ENCODE measurements around the gene MSANTD4.
A peak's percentile ranks its signal among the peaks of the same experiment; 100 is the strongest.
"Not testable (repeated sequence)": the region's sequence is repeated elsewhere in the genome, so short reads cannot be mapped to it uniquely, and the experiment has no call there.

MSANTD4 gene

DNA sequence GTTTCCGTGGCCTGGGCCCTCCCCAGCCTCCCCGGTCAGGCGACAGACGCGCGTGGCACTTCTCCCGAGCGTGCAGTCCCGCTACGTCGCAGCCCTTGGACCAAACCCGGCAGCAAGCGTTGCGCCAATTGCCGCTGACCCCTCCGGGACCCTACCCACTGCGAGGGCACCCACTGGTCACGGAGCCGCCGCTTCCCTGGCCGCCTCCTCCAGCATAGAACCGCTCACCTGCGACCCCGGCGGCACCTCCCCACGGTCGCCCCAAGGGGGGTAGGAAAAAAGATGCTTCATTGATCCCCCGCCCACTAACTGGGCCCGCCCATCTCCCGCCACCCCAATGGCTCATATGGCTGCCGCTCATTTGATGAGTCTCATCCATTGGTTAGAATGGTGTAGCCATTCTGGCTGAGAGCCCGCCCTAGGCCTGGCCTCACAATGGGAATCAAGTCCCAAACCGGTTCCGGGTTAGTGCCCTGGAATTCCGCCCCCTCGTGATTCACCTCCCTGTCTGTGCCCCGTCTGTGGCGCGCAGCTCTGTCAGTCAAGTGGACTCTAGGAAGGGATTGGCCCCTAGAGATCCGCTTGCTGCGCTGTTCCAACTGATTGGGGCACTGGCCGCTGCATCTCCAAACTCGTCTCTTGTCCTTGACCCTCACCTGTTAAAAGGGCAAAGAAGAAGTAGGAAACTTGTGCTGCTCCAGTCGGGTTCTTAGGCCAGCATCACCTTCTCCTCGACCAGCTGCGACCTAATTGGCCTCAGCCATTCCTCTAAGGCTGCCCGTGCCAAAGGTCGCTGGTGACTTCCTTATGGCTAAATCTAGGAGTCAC is at the start of gene MSANTD4:
TSS of gene MSANTD4 (minus strand) at position 274 of the 828 bp plus-strand sequence. CDS start 11,323 bp downstream, outside the sequence.
- peak; percentile 99 for DNase-seq

DNA sequence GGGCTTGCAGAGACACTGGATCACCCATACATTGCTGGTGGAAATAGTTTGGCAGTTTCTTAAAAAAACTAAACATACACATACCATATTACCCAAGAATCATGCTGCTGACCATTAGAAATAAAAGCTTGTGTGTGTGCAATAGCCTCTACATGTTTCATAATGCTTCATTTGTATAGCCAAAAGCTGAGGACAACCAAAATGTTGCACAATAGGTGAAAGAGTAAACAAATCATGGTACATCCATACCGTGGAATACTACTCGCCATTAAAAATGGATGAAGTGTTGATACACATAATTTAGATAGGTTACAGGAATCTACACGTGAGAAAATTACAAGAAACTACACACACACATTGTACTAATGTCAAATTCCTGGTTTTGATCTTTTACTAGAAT is 48.6 kb upstream of the MSANTD4 start:
- no peak for DNase-seq

DNA sequence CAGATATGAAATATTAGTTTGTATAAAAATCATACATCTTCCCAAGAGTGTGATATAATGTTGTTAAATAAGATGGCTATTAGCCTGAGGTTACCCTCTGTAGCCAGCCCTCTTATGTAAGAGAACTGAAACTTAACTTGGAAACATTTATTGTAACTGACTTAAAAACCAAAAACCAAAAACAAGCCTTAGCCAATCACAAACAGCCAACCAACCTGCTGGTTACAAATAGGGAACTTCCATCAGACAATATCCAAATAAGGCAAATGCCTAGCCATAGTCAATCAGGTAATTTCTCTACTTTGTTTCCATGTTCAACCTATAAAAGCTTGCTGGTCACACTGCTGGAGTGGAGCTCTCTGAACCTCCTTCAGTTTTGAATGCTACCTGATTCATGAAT is 41.0 kb upstream of the MSANTD4 start:
- no peak for DNase-seq

DNA sequence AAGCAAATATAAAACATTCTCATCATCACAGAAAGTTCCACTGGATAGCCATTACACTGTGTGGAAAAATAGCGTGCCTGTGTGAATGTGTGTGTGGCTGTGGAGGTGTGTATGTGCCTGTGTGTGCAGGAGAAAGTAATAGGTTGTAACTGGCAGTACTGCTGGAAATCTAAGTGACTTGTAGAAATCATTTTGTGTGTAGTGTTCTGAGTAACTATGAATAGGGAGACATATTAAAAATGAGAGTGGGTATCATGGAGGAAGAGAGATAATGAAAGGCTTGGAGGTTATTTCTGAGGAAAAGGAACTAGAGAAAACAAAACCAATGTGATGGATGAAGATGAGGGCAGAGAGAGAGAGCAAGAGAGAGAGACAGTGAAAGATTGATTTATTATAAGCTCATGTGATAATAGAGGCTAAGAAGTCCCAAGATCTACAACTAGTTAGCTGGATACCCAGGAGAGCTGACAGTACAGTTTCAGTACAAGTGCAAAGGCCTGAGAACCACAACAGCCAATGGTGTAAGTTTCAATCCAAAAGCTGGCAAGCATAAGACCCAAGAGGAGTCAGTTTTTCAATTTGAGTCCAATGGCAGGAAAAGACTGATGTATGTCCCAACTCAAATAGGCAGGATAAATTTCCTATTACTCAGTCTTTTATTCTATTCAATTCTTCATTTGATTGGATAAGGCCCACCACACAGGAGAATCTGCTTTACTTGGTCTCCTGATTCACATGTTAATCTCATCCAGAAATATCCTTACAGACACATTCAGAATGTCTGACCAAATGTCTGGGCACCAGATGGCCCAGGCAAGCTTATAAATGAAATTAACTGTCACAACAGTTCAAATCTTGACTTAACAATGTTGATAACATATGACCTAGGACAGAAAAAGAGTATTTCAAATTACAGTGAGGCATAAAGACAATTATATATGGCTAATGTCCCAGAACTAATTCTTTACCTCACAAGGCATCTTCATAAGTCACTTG is 40.2 kb upstream of the MSANTD4 start:
- DNase-seq = peak; percentile 34

DNA sequence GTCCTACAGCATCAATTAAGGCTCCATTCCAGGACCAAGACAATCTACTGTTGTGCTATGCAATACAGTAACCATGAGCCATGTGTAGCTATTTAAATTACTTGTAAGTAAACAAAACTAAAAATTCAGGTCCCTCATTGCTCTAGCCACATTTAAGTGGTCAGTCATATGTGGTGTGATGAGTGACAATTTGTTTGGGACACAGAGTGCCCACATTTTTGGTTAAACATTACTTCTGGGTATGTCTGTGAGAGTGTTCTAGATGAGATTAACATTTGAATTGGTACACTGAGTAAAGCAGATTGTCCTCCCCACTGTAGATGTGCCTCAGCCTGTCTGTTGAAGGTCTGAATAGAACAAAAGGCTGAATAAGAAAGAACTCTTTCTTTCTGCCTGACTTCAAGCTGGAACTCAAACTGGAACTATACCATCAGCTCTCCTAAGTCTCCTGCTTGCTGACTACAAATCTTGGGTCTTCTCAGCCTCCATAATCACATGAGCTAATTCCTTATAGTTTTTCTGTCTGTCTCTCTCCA is 39.3 kb upstream of the MSANTD4 start:
- no peak for DNase-seq

DNA sequence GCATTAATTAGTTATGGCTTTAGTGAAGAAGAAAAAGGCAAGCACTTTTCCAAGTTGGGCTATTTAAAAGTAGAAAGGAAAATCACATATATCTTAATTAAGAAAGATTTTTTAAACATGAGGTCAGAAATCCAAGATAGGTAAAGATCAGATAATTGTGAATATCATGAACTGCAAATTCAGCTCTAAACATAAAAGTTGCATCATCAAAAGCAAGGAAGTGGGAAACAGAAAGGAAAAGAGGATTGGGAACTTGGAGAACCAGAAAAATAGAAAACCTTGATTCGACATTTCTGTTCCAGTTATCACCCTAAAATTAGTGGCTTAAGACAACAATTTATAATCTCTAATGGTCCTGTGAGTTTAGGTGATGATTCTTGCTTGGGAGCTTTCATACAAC is 37.6 kb upstream of the MSANTD4 start:
- DNase-seq = no peak

DNA sequence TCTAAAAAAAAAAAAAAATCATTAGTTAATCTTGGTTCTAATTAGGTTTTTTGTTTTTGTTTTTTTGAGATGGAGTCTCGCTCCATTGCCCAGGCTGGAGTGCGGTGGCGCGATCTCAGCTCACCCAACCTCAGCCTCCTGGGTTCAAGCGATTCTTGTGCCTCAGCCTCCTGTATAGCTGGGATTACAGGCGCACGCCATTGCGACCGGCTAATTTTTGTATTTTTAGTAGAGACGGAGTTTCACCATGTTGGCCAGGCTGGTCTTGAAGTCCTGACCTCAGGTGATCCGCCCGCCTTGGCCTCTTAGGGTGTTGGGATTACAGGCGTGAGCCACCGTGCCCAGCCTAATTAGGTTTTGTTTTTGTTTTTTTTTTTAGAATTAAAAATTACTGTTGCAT is 36.3 kb upstream of the MSANTD4 start:
- DNase-seq = not testable (repeated sequence)

GRCh38 chr11:106051103-106051502 is 29.1 kb upstream of the MSANTD4 start:
- DNase-seq = no peak

GRCh38 chr11:106049727-106050476 is 27.9 kb upstream of the MSANTD4 start:
- no peak for DNase-seq

DNA sequence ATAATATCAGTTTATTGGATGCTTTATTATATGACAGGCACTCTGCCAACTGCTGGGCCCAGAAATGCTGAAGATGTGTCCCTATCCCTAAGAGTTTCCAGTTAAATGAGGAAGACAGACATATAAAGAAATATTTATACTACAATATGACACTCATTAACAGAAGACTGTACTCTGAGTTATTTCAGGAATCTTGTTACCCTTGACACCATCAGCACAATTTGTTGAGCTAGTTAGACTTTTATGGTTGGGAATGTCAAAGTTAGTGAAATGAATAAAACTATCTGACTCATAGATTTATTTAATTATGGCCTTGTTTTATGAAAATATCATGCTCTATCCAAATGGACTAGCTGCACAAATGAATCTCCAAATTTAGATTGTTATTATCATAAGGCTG is 25.6 kb upstream of the MSANTD4 start:
- no peak for DNase-seq

DNA sequence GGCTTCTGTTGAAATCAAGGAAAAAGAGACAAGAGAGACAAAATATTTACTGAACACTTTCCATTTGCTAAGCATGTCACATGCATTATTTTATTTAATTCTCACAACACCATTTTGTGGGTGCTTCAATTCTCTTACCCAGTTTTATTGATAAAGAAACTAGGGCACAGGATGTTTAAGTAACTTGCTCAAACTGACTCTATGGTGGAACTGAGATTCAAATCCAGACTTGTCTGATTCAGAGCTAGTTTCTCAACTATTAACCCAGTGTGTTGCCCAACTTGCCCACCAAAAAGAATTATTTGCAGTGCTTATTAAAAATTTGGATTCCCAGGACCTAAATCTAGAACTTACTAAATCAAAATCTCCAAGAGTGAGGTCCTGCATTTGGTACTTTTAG is 21.5 kb upstream of the MSANTD4 start:
- peak; percentile 60 for DNase-seq

DNA sequence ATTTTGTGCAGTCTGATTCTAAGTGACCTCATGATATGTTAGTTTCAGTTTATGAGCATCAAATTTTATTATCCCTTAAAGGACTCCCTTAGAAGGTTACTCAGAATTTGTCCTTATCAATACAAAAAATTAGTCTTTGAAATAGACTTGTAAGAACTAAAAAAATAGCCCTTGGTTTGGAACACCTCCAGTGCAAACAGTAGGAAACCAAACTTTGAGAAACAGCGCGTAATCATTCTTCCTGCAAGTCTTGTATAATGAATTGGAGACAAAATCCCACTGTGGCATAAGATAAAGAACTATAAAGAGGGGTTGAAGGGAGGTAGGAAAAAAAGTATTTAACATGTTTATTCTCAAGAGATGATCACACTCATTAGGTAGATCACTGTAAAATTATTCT is 10.8 kb upstream of the MSANTD4 start:
- DNase-seq = no peak

GRCh38 chr11:106031936-106032335 is 9.9 kb upstream of the MSANTD4 start:
- no peak for DNase-seq

GRCh38 chr11:106031202-106031810 is 9.3 kb upstream of the MSANTD4 start:
- peak; percentile 72 for DNase-seq

GRCh38 chr11:106030609-106031008 is 8.6 kb upstream of the MSANTD4 start:
- DNase-seq = no peak

DNA sequence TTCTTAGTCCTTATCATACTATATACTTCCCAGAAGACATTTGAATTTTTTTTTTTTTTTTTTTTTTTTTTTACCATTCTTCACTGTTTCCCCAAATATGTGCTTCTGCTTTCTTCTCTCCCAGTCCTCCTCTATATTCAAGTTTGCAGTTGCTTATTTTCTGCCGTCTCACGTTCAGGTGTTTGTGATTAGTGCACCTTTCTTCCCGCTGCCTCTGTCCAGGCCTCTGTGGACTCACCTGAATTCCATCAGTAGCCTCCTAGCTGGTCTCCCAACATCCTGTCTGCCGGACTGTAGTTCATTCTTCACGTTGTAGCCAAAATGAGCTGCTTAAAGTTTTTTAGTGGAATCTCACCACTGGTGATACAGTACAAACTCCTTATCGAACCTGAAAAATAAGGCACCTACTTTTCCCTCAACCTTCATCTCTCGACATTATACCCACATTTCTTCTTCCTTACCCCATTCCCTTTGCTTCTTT is 795 bp upstream of the MSANTD4 start:
- DNase-seq = no peak

- no peak for DNase-seq
Measured at GRCh38 chr11:106021181-106021966, 666 bp downstream of the MSANTD4 start.

- peak; percentile 5 for DNase-seq
Measured at GRCh38 chr11:106017093-106017492, 4.9 kb downstream of the MSANTD4 start.

DNA sequence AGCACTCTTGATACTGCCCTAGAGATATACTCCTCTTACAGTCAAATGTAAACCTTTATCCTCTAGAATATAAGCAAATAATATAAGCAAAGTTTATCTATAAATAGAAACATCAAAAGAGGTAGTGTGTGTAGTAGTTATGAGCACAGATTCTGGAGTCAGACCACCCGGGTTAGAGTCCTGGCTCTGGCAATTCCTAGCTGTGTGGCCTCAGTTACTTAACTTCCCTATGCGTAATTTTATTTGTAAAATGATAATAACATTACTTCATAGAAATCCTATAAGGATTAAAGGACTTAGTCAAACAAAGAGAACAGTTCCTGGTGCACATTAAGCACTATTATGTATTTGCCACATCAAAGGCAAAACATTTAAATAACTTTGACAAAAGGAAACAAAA is 7.0 kb downstream of the MSANTD4 start:
- no peak for DNase-seq

- DNase-seq = no peak
Measured at GRCh38 chr11:106014620-106015019, 7.4 kb downstream of the MSANTD4 start.

- DNase-seq = no peak
Measured at GRCh38 chr11:106014035-106014434, 8.0 kb downstream of the MSANTD4 start.

Data from activated CD4-positive, alpha-beta T cell treated with anti-CD3 and anti-CD28 coated beads, Interleukin-2, amount 50 U/mL, for 16 hours (primary cell).